ENCODE measurements around the gene UBAP2. TPM values are rescaled to one million over a fixed set of nuclear protein-coding genes. Genes with fewer than 3 reads are reported as not detected.

UBAP2 gene
- total and polyA plus RNA-seq, 2 donors (not counting 3 experiments of a cell fraction or from before 2014, with no cell fraction given): 43.2 to 55.8 TPM

GRCh38 chr9:34027845-34028574 is 20.7 kb downstream of the UBAP2 start:
- Histone ChIP-seq H3K79me2 (ENCODE audit: control insufficient read depth, insufficient read depth, low read length) (peaks cover 82% of the 10 kb centered on the region), H3K9me3 (replicated peaks; ENCODE audit: control insufficient read depth, insufficient read depth, low read length) (no peaks in the 10 kb centered on the region), H3K27ac (ENCODE audit: insufficient read depth, low read depth, low read length) (no peak overlapping the region), H3K9me1 (replicated peaks; ENCODE audit: control insufficient read depth, extremely low read depth, insufficient read depth, low read length) (no peaks in the 10 kb centered on the region), H3K4me3 (replicated peaks in 1 of 3; ENCODE audit: insufficient read depth in 1 of 3, low read depth in 1 of 3, low read length in 3 of 3) (no peak overlapping the region), H2AFZ (ENCODE audit: low read depth, low read length) (no peak overlapping the region), H3K4me1 (ENCODE audit: control insufficient read depth, extremely low read depth, insufficient read depth, low read length) (peaks cover 18% of the 10 kb centered on the region), H3K27me3 (ENCODE audit: control insufficient read depth in 2 of 2, insufficient read depth in 2 of 2, low read length in 2 of 2) (no peaks in the 10 kb centered on the region), H3K36me3 (ENCODE audit: control insufficient read depth in 2 of 2, extremely low read depth in 1 of 2, insufficient read depth in 2 of 2, low read length in 2 of 2) (peaks cover 0 to 3% of the 10 kb centered on the region in 2 experiments), H4K20me1 (replicated peaks; ENCODE audit: control insufficient read depth, extremely low read depth, insufficient read depth, low read length) (no peaks in the 10 kb centered on the region), H3K4me2 (ENCODE audit: insufficient read depth, low read length) (no peak overlapping the region), H3K9ac (replicated peaks; ENCODE audit: extremely low read depth, insufficient read depth, low read length) (no peak overlapping the region)
- TF ChIP-seq MYC (IDR thresholded peaks at IDR 0.05; ENCODE audit: low read depth, low read length) (no peak), POLR2A (IDR thresholded peaks at IDR 0.05; ENCODE audit: low read depth, low read length) (no peak), CTCF (IDR thresholded peaks at IDR 0.05; ENCODE audit: extremely low read depth in 1 of 2, insufficient read depth in 1 of 2, low read depth in 1 of 2, low read length in 2 of 2) (no peak), FOS (IDR thresholded peaks at IDR 0.05; ENCODE audit: borderline replicate concordance, insufficient read depth, low read length) (no peak), GATA2 (IDR thresholded peaks at IDR 0.05; ENCODE audit: insufficient read depth, insufficient read length, low read depth, low read length) (no peak), JUN (IDR thresholded peaks at IDR 0.05; ENCODE audit: borderline replicate concordance, insufficient read depth, insufficient read length, low read depth) (no peak), EZH2 (IDR thresholded peaks at IDR 0.05; ENCODE audit: borderline replicate concordance, low read depth, low read length, severe bottlenecking) (no peak), POLR2AphosphoS5 (IDR thresholded peaks at IDR 0.05; ENCODE audit: insufficient read depth, low read depth, low read length) (no peak)
- TF ChIP-seq, protein P1, sequence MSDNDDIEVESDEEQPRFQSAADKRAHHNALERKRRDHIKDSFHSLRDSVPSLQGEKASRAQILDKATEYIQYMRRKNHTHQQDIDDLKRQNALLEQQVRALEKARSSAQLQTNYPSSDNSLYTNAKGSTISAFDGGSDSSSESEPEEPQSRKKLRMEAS (IDR thresholded peaks at IDR 0.05; ENCODE audit: insufficient read depth, insufficient read length): no peak
- ChIA-PET POLR2A (no interaction called here), CTCF (no interaction called here)
- FAIRE-seq: no peak
- BruUV-seq (replicated peaks): no TSS peak
- dilution Hi-C loops (cut with MboI; ENCODE audit: extremely low pct_ligation_motif_present, low sequenced_read_pairs) (no loop called here), intact Hi-C loops (cut with micrococcal nuclease) (no loop called here)
- DNase-seq (ENCODE audit: low read depth, low spot score): no peak

Data from endothelial cell of umbilical vein (primary cell).